Neural cell (in vitro differentiated cells): ENCODE results near the gene LIMK1. TPM values are rescaled to one million over a fixed set of nuclear protein-coding genes. Genes with fewer than 3 reads are reported as not detected.

Experiments used
- H2AFZ ChIP-seq: fragments of 200-600, 300-800 bp; sonication (generic), shearing (Covaris generic); 2 replicates; pipeline ENCODE4 v1.6.0; 2014; ENCODE audit warnings: low read depth, mild to moderate bottlenecking, antibody characterized with exemption, low read length, moderate library complexity
- H3F3A ChIP-seq: fragments of 200-600 bp; shearing (Covaris generic); 2 replicates; pipeline ENCODE4 v1.6.1; 2016; ENCODE audit warnings: mild to moderate bottlenecking, moderate library complexity, mixed read lengths, antibody characterized with exemption, low read length; ENCODE audit not compliant: insufficient read depth, poor library complexity, severe bottlenecking
- H3K27ac ChIP-seq: fragments of 200-600, 300-800 bp; sonication (generic), shearing (Covaris generic); 2 replicates; pipeline ENCODE4 v1.5.1; 2014; ENCODE audit warnings: mild to moderate bottlenecking, low read length, moderate library complexity
- H3K27me3 ChIP-seq: fragments of 300-800, 200-600 bp; sonication (generic), shearing (Covaris generic); 2 replicates; pipeline ENCODE4 v1.6.0; 2014; ENCODE audit warnings: mild to moderate bottlenecking, low read depth, low read length, moderate library complexity; ENCODE audit not compliant: insufficient read depth
- H3K36me3 ChIP-seq: fragments of 300-800, 200-600 bp; sonication (generic), shearing (Covaris generic); 2 replicates; pipeline ENCODE4 v1.5.1; 2014; ENCODE audit warnings: mild to moderate bottlenecking, antibody characterized with exemption, low read length, moderate library complexity; ENCODE audit not compliant: insufficient read depth
- H3K4me2 ChIP-seq: fragments of 300-800, 200-600 bp; sonication (generic), shearing (Covaris generic); 2 replicates; pipeline ENCODE4 v1.6.0; 2014; ENCODE audit warnings: mild to moderate bottlenecking, low read length
- H3K4me3 ChIP-seq: fragments of 300-800, 200-600 bp; sonication (generic), shearing (Covaris generic); 2 replicates; pipeline ENCODE4 v1.5.1; 2014; ENCODE audit warnings: mild to moderate bottlenecking, low read length, moderate library complexity
- H3K79me2 ChIP-seq: fragments of 200-600 bp; shearing (Covaris generic); replicated peaks from 2 replicates; pipeline ENCODE4 v1.6.0; 2014; ENCODE audit warnings: mild to moderate bottlenecking, low read length, moderate library complexity; ENCODE audit not compliant: insufficient read depth
- H3K9ac ChIP-seq: fragments of 300-800, 200-600 bp; sonication (generic), shearing (Covaris generic); 2 replicates; pipeline ENCODE4 v1.6.1; 2016; ENCODE audit warnings: mild to moderate bottlenecking, low read length, mixed read lengths
- H3K9me2 ChIP-seq: fragments of 200-600 bp; shearing (Covaris generic); 2 replicates; pipeline ENCODE4 v1.6.1; 2016; ENCODE audit warnings: mild to moderate bottlenecking, low read length, mixed read lengths; ENCODE audit not compliant: insufficient read depth
- H3K9me3 ChIP-seq: fragments of 200-600, 300-800 bp; sonication (generic), shearing (Covaris generic); 2 replicates; pipeline ENCODE4 v1.6.1; 2016; ENCODE audit warnings: mild to moderate bottlenecking, mixed run types, low read length, moderate library complexity, mixed read lengths
- H4K20me1 ChIP-seq: fragments of 200-600 bp; shearing (Covaris generic); 2 replicates; pipeline ENCODE4 v1.6.1; 2016; ENCODE audit warnings: mild to moderate bottlenecking, mixed run types; ENCODE audit not compliant: insufficient read depth
- CTCF ChIP-seq: fragments of 450-650 bp; IDR thresholded peaks from 2 replicates; pipeline ENCODE4 v1.5.1; 2014; ENCODE audit warnings: antibody characterized with exemption, mild to moderate bottlenecking, moderate library complexity; ENCODE audit not compliant: poor library complexity, severe bottlenecking
- EP300 ChIP-seq: fragments of 450-650 bp; conservative IDR thresholded peaks from 2 replicates; pipeline ENCODE4 v1.6.1; 2014; ENCODE audit warnings: antibody characterized with exemption, mild to moderate bottlenecking, moderate library complexity; ENCODE audit not compliant: poor library complexity, severe bottlenecking
- EZH2 ChIP-seq: fragments of 200-600, 300-800 bp; shearing (Covaris generic), sonication (generic); IDR thresholded peaks from 2 replicates; pipeline ENCODE4 v1.6.1; 2014; ENCODE audit warnings: antibody characterized with exemption, low read length, borderline replicate concordance, mild to moderate bottlenecking; ENCODE audit not compliant: insufficient read depth, poor library complexity, severe bottlenecking
- MXI1 ChIP-seq: fragments of 450-650 bp; conservative IDR thresholded peaks from 2 replicates; pipeline ENCODE4 v1.6.1; 2014; ENCODE audit warnings: antibody characterized with exemption, mild to moderate bottlenecking; ENCODE audit not compliant: poor library complexity, severe bottlenecking
- POLR2AphosphoS5 ChIP-seq: IDR thresholded peaks from 2 replicates; pipeline ENCODE4 v1.6.1; 2012
- RAD21 ChIP-seq: fragments of 450-650 bp; conservative IDR thresholded peaks from 2 replicates; pipeline ENCODE4 v1.6.1; 2014; ENCODE audit warnings: antibody characterized with exemption, mild to moderate bottlenecking, moderate library complexity
- SMC3 ChIP-seq: fragments of 450-650 bp; conservative IDR thresholded peaks from 2 replicates; pipeline ENCODE4 v1.6.1; 2014; ENCODE audit warnings: antibody characterized with exemption, mild to moderate bottlenecking, moderate library complexity; ENCODE audit not compliant: poor library complexity
- TAF1 ChIP-seq: IDR thresholded peaks from 2 replicates; pipeline ENCODE4 v1.6.1; 2012; ENCODE audit warnings: low read depth
- polyA plus RNA-seq: library from polyadenylated mRNA; depleted of rRNA; stranded (reverse); fragments of >200 nt; gene quantifications from 2 replicates; pipeline ENCODE4 v1.2.3, GENCODE V29; 2014
- TF ChIP-seq, protein P1 (sequence below): IDR thresholded peaks from 2 replicates; pipeline ENCODE4 v1.6.1; 2012; ENCODE audit warnings: borderline replicate concordance

The LIMK1 gene
- polyA plus RNA-seq, 1 donor from 2014 or later, result 21.1 TPM

DNA sequence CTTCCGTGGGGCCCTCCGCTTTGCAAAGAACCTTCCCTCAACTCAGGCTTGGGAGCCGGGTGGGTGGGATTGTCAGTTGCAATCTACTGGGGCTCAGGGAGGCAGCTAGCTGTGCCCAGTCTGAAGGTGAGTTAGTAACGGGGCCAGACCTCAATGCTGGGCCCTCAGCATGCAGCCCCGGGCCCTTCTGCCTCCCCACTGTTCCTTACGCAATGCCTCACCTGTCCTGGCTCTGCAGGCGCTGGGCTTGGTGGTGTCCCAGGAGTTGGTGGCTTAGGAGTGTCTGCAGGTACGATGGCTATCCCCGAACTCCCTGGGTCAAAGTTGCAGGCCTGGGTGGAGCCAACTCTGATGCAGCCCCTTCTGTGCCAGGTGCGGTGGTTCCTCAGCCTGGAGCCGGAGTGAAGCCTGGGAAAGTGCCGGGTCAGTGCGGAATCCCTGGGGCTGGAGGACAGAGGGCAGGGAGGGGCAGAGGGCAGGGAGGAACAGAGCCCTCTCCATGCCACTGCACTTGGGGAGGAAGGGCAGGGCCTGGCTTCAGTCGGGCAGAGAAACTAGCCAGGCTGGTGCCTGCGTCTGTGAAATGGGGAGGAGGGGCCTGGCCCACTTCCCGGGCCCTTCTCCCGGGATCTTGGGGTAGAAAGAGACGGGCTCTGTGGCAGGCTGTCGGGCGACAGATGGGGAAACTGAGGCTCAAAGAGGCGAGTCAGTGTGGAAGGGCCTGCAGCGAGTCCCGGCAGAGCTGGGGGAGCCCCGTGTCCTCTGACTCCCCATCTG, 40.7 kb upstream of the LIMK1 start:
- Histone ChIP-seq H3K4me3 (no peak overlapping the region), H3K9ac (no peak overlapping the region), H2AFZ (no peak overlapping the region), H3K4me2 (no peak overlapping the region), H3F3A (no peaks in the 10 kb centered on the region), H3K9me3 (no peaks in the 10 kb centered on the region), H3K9me2 (no peaks in the 10 kb centered on the region), H3K79me2 (no peaks in the 10 kb centered on the region), H3K27me3 (no peaks in the 10 kb centered on the region), H4K20me1 (no peaks in the 10 kb centered on the region), H3K27ac (no peak overlapping the region), H3K36me3 (no peaks in the 10 kb centered on the region)
- TF ChIP-seq EZH2 (no peak), SMC3 (no peak), MXI1 (no peak), CTCF (no peak), POLR2AphosphoS5 (no peak), RAD21 (no peak), EP300 (no peak), TAF1 (no peak)
- TF ChIP-seq, protein P1, sequence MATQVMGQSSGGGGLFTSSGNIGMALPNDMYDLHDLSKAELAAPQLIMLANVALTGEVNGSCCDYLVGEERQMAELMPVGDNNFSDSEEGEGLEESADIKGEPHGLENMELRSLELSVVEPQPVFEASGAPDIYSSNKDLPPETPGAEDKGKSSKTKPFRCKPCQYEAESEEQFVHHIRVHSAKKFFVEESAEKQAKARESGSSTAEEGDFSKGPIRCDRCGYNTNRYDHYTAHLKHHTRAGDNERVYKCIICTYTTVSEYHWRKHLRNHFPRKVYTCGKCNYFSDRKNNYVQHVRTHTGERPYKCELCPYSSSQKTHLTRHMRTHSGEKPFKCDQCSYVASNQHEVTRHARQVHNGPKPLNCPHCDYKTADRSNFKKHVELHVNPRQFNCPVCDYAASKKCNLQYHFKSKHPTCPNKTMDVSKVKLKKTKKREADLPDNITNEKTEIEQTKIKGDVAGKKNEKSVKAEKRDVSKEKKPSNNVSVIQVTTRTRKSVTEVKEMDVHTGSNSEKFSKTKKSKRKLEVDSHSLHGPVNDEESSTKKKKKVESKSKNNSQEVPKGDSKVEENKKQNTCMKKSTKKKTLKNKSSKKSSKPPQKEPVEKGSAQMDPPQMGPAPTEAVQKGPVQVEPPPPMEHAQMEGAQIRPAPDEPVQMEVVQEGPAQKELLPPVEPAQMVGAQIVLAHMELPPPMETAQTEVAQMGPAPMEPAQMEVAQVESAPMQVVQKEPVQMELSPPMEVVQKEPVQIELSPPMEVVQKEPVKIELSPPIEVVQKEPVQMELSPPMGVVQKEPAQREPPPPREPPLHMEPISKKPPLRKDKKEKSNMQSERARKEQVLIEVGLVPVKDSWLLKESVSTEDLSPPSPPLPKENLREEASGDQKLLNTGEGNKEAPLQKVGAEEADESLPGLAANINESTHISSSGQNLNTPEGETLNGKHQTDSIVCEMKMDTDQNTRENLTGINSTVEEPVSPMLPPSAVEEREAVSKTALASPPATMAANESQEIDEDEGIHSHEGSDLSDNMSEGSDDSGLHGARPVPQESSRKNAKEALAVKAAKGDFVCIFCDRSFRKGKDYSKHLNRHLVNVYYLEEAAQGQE, result no peak

DNA sequence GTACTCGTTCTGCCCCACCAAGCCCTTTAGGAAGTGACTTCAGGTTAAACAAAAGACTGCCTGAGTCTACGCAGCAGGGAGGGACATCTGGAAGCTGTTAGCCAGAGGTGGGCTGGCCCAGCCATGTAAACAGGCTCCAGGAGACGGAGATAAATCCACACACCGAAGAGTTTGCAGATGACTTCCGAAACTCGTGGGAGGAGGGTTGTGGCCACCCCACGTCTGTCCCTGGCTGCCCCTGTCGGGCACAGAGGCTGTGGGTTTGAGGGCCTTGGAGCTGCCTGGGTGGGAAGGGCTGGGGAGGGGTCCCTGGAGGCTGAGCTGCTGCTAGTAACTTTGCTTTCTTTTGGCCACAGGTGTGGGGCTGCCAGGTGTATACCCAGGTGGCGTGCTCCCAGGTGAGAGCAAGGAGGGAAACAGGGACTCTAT, 40.1 kb upstream of the LIMK1 start:
- Histone ChIP-seq H3K4me3 (no peak overlapping the region), H3K27me3 (no peaks in the 10 kb centered on the region), H3K9me2 (no peaks in the 10 kb centered on the region), H3K36me3 (no peaks in the 10 kb centered on the region), H2AFZ (no peak overlapping the region), H3K9ac (no peak overlapping the region), H4K20me1 (no peaks in the 10 kb centered on the region), H3K4me2 (no peak overlapping the region), H3F3A (no peaks in the 10 kb centered on the region), H3K79me2 (no peaks in the 10 kb centered on the region), H3K9me3 (no peaks in the 10 kb centered on the region), H3K27ac (no peak overlapping the region)
- no peak for TF ChIP-seq EZH2
